ENCODE data around the gene ANKLE2. TPM values are rescaled to one million over a fixed set of nuclear protein-coding genes. Genes with fewer than 3 reads are reported as not detected.

Gene ANKLE2
- total and polyA plus RNA-seq, 10 of the 15 experiments (the other 5 are each of a cell fraction or from before 2014, with no cell fraction given) = 4.3 to 89.4 (median 53.0) TPM

GRCh38 chr12:132781938-132782337 is 20.3 kb upstream of the ANKLE2 start:
- WGBS (ENCODE audit: insufficient coverage, insufficient replicate concordance, low lambda C conversion rate, missing lambda C conversion rate) = 98% methylated on average over 12 of the region's 12 CpGs
- ChIA-PET CTCF (no interaction called here), POLR2A (no interaction called here), SMC1A (ENCODE audit: uncharacterized antibody, unreplicated experiment) (no interaction called here), RAD21 (ENCODE audit: unreplicated experiment) (no interaction called here)
- Histone ChIP-seq H3K27ac (ENCODE audit: control insufficient read depth, insufficient read depth) (no peak overlapping the region), H3K27me3 (replicated peaks in 1 of 2; ENCODE audit: control insufficient read depth in 2 of 2, insufficient read depth in 2 of 2, low read length in 1 of 2) (no peaks in the 10 kb centered on the region), H3K79me2 (ENCODE audit: control insufficient read depth, insufficient read depth, low read length) (no peaks in the 10 kb centered on the region), H3K9ac (ENCODE audit: control insufficient read depth, insufficient read depth, low read length) (no peak overlapping the region), H2AFZ (ENCODE audit: control insufficient read depth, low read depth, low read length) (no peak overlapping the region), H3K4me1 (ENCODE audit: control insufficient read depth, insufficient read depth, low read length) (no peaks in the 10 kb centered on the region), H3K4me2 (ENCODE audit: control insufficient read depth, insufficient read depth) (no peak overlapping the region), H3K9me3 (replicated peaks; ENCODE audit: control insufficient read depth, insufficient read depth, low read length) (no peaks in the 10 kb centered on the region), H4K20me1 (ENCODE audit: control insufficient read depth, insufficient read depth) (no peaks in the 10 kb centered on the region), H3K4me3 (no peak overlapping the region), H3K36me3 (ENCODE audit: control insufficient read depth in 2 of 2, insufficient read depth in 2 of 2, low read length in 1 of 2) (peaks cover 15 to 37% of the 10 kb centered on the region in 2 experiments; a peak in 3 of 4 replicates)
- FAIRE-seq (no peak), ATAC-seq (no peak), DNase-seq (ENCODE audit: low read depth, low spot score) (no peak)
- TF ChIP-seq POLR2A (IDR thresholded peaks at IDR 0.05; ENCODE audit: low read depth, low read length) (peak; percentile 26; the same call in 1 of the 2 replicates), POLR2AphosphoS5 (IDR thresholded peaks at IDR 0.05; ENCODE audit: low read length) (no peak)
- no TSS peak for BruUV-seq (replicated peaks)
- in situ Hi-C loops (cut with MboI) = no loop called here
- intact Hi-C loops (cut with micrococcal nuclease; ENCODE audit: unreplicated experiment) = no loop called here

- RAD21 ChIA-PET (ENCODE audit: unreplicated experiment) = no interaction called here
- TF ChIP-seq POLR2A (IDR thresholded peaks at IDR 0.05; ENCODE audit: low read depth, low read length) (peak; percentile 67), ZNF384 (IDR thresholded peaks at IDR 0.05; ENCODE audit: borderline replicate concordance, low read depth, low read length) (no peak)
- Histone ChIP-seq H3K9me3 (replicated peaks; ENCODE audit: control insufficient read depth, insufficient read depth, low read length) (no peaks in the 10 kb centered on the region), H2AFZ (ENCODE audit: control insufficient read depth, low read depth, low read length) (no peak overlapping the region), H3K27ac (ENCODE audit: control insufficient read depth, insufficient read depth) (no peak overlapping the region), H3K27me3 (replicated peaks in 1 of 2; ENCODE audit: control insufficient read depth in 2 of 2, insufficient read depth in 2 of 2, low read length in 1 of 2) (no peaks in the 10 kb centered on the region), H3K9ac (ENCODE audit: control insufficient read depth, insufficient read depth, low read length) (no peak overlapping the region), H3K4me2 (ENCODE audit: control insufficient read depth, insufficient read depth) (no peak overlapping the region), H3K79me2 (ENCODE audit: control insufficient read depth, insufficient read depth, low read length) (no peaks in the 10 kb centered on the region), H3K4me3 (no peak overlapping the region), H4K20me1 (ENCODE audit: control insufficient read depth, insufficient read depth) (no peaks in the 10 kb centered on the region), H3K36me3 (ENCODE audit: control insufficient read depth in 2 of 2, insufficient read depth in 2 of 2, low read length in 1 of 2) (peaks cover 19 to 28% of the 10 kb centered on the region in 2 experiments; a peak in 3 of 4 replicates), H3K4me1 (ENCODE audit: control insufficient read depth, insufficient read depth, low read length) (no peaks in the 10 kb centered on the region)
- intact Hi-C loops (cut with micrococcal nuclease; ENCODE audit: unreplicated experiment) (no loop called here), in situ Hi-C loops (cut with MboI) (no loop called here)
- DNase-seq (ENCODE audit: low read depth, low spot score) = no peak
- 99% methylated on average over 28 of the region's 30 CpGs for WGBS (ENCODE audit: insufficient coverage, insufficient replicate concordance, low lambda C conversion rate, missing lambda C conversion rate)
- FAIRE-seq = no peak
- no TSS peak for BruUV-seq (replicated peaks)
- ATAC-seq = no peak
- CTCF ChIA-PET = no interaction called here
- POLR2A ChIA-PET = no interaction called here
- SMC1A ChIA-PET (ENCODE audit: uncharacterized antibody, unreplicated experiment) = no interaction called here
Measured at GRCh38 chr12:132779781-132780353, 18.2 kb upstream of the ANKLE2 start.
